Measurements from ENCODE around the gene UBE2V1. TPM values are rescaled to one million over a fixed set of nuclear protein-coding genes. Genes with fewer than 3 reads are reported as not detected.

UBE2V1 gene
- total and polyA plus RNA-seq, 2 donors from 2014 or later: 99.1 to 105 TPM

DNA sequence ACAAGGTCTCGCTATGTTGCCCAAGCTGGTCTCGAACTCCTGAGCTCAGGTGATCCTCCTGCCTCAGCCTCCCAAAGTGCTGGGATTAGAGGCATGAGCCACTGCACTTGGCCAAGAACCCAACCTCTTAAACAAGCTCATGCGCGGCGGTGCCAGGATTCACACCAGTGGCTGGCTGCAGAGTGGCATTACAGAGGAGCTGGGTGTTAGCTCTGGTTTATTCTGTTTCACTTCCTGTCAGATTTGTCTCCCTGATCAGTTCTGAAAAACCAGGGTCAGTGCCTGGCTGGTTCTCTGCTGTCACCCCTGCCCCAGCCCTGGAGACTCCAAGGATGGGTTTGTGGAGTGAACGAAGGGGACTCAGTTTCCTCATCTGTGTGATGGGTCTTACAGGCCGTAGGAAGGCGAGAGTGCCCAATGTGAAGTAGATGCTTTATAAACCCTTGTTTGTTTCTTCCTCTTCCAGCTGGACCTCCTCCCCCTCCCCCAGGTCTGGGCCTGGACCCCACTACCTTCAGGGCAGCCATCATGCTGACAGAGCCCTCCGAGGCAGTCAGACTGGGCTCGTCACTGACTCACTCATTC lies 63.4 kb downstream of the UBE2V1 start:
- Histone ChIP-seq H3K4me1 (ENCODE audit: control insufficient read depth in 2 of 3, insufficient read depth in 2 of 3, low read depth in 1 of 3, low read length in 3 of 3) (peaks cover 0 to 2% (median 1%) of the 10 kb centered on the region in 3 donors), H3K36me3 (ENCODE audit: control insufficient read depth in 2 of 3, insufficient read depth in 3 of 3, low read length in 3 of 3) (no peaks in the 10 kb centered on the region), H3K27me3 (ENCODE audit: control insufficient read depth, insufficient read depth, low read length) (no peaks in the 10 kb centered on the region), H3K9ac (ENCODE audit: low read length in 3 of 3) (no peak overlapping the region), H3K4me3 (ENCODE audit: low read length in 3 of 3) (no peak overlapping the region), H3K9me3 (ENCODE audit: control insufficient read depth in 2 of 3, insufficient read depth in 1 of 3, low read length in 3 of 3) (no peaks in the 10 kb centered on the region), H3K27ac (ENCODE audit: low read depth in 2 of 2, low read length in 2 of 2) (no peak overlapping the region)
- intact Hi-C loops (cut with DNase I): no loop called here
- FAIRE-seq (no peak), DNase-seq (no peak)
- TF ChIP-seq, protein P1, sequence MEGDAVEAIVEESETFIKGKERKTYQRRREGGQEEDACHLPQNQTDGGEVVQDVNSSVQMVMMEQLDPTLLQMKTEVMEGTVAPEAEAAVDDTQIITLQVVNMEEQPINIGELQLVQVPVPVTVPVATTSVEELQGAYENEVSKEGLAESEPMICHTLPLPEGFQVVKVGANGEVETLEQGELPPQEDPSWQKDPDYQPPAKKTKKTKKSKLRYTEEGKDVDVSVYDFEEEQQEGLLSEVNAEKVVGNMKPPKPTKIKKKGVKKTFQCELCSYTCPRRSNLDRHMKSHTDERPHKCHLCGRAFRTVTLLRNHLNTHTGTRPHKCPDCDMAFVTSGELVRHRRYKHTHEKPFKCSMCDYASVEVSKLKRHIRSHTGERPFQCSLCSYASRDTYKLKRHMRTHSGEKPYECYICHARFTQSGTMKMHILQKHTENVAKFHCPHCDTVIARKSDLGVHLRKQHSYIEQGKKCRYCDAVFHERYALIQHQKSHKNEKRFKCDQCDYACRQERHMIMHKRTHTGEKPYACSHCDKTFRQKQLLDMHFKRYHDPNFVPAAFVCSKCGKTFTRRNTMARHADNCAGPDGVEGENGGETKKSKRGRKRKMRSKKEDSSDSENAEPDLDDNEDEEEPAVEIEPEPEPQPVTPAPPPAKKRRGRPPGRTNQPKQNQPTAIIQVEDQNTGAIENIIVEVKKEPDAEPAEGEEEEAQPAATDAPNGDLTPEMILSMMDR (IDR thresholded peaks at IDR 0.05; ENCODE audit: borderline replicate concordance, extremely low read depth, insufficient read depth): no peak

DNA sequence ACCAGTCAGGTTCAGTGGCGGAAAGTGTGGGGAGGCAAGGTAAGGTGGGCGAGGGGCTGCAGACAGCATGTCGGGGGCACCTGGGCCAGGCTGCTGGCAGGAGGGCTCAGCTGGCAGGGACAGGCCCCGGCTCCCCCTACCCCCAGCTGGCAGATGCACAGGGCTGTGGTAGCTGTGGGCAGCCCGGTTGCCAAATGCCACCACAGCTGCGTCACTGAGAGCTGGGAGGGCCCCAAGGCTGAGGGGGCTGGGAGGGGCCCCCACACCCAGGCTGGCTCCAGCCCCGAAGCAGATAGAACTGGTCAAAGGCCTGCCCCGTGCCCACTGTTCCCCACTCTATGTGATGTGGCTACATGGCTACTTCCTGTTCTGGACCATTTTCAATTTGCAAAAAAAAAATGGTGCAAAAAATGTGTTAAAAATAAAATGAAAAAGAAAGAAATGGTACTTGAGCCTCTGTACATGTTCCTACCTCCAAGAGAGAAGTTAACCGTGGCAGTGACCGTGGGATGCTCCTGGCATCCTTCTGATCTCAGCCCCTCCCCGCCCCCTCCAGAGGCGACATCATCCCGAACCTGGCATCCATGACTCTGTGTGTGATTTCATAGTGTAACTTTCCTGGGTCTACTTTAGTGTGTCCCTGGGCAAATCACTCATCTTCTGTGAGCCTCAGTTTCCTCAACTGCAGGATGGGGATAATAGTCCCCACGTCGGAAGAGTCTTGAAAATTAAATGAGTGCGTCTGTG lies 64.4 kb downstream of the UBE2V1 start:
- intact Hi-C loops (cut with DNase I): no loop called here
- Histone ChIP-seq H3K4me3 (ENCODE audit: low read length in 3 of 3) (no peak overlapping the region), H3K27me3 (ENCODE audit: control insufficient read depth, insufficient read depth, low read length) (no peaks in the 10 kb centered on the region), H3K9me3 (ENCODE audit: control insufficient read depth in 2 of 3, insufficient read depth in 1 of 3, low read length in 3 of 3) (no peaks in the 10 kb centered on the region), H3K36me3 (ENCODE audit: control insufficient read depth in 2 of 3, insufficient read depth in 3 of 3, low read length in 3 of 3) (no peaks in the 10 kb centered on the region), H3K27ac (ENCODE audit: low read depth in 2 of 2, low read length in 2 of 2) (no peak overlapping the region), H3K4me1 (ENCODE audit: control insufficient read depth in 2 of 3, insufficient read depth in 2 of 3, low read depth in 1 of 3, low read length in 3 of 3) (peaks cover 0 to 6% (median 0%) of the 10 kb centered on the region in 3 donors), H3K9ac (ENCODE audit: low read length in 3 of 3) (no peak overlapping the region)
- TF ChIP-seq, protein P1 (IDR thresholded peaks at IDR 0.05; ENCODE audit: borderline replicate concordance, extremely low read depth, insufficient read depth): no peak
- FAIRE-seq (no peak), DNase-seq (no peak)

DNA sequence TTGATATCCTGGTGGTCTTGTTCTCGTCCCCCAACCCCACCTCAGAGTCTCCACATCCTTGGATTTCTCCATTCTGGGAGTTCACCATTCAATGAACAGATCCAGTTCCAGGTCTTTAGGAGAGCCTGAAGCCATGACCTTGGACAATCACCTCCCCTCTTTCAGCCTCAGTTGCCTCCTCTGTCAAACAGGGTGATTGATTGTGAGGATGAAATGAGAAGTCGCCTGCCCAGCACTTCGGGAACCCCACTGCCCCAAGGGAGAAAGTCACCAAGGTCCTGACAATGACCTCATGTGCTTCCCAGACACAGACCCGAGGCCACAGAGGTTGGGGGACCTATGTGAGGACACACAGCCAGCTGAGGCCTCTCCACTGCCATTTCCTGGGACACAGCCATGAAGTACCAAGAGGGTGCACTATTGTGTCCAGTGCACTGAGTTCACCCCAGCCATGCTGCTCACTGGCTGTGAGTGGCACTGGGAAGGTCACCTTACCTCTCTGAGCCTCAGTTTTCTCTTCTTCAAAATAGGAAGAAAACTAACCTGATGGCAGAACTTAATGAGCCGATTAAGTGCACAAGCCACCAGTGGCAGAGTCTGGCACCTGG lies 68.5 kb downstream of the UBE2V1 start:
- FAIRE-seq (no peak), DNase-seq (no peak)
- no peak overlapping the region for H3K9ac ChIP-seq (ENCODE audit: low read length in 3 of 3)
- H3K9me3 ChIP-seq (ENCODE audit: control insufficient read depth in 2 of 3, insufficient read depth in 1 of 3, low read length in 3 of 3): no peaks in the 10 kb centered on the region
- TF ChIP-seq, protein P1 (IDR thresholded peaks at IDR 0.05; ENCODE audit: borderline replicate concordance, extremely low read depth, insufficient read depth): no peak
- H3K27me3 ChIP-seq (ENCODE audit: control insufficient read depth, insufficient read depth, low read length): no peaks in the 10 kb centered on the region
- no peak overlapping the region for H3K4me3 ChIP-seq (ENCODE audit: low read length in 3 of 3)
- no peak overlapping the region for H3K27ac ChIP-seq (ENCODE audit: low read depth in 2 of 2, low read length in 2 of 2)
- peaks cover 0 to 6% (median 0%) of the 10 kb centered on the region in 3 donors for H3K4me1 ChIP-seq (ENCODE audit: control insufficient read depth in 2 of 3, insufficient read depth in 2 of 3, low read depth in 1 of 3, low read length in 3 of 3)
- no peaks in the 10 kb centered on the region for H3K36me3 ChIP-seq (ENCODE audit: control insufficient read depth in 2 of 3, insufficient read depth in 3 of 3, low read length in 3 of 3)
- intact Hi-C loops (cut with DNase I): no loop called here

All from kidney (tissue), 14 donors.